MCF 10A (cell line): Measurements from ENCODE around the gene NPY2R. TPM values are rescaled to one million over a fixed set of nuclear protein-coding genes. Genes with fewer than 3 reads are reported as not detected.

Source experiments
- BruUV-seq: library from RNA; stranded (reverse); fragments of 400-500 nt; replicated peaks from 2 replicates; lab custom pipeline; 2021; lab: Mats Ljungman, UMichigan
- CTCF ChIA-PET: fragments of 300-600 bp; sonication (Branson Sonifier 250); formaldehyde crosslinking; extraction: SDS; loops from one replicate; lab custom pipeline; 2021; ENCODE audit warnings: antibody characterized with exemption, inconsistent platforms; lab: Yijun Ruan, JAX
- POLR2A ChIA-PET: fragments of 300-600, 350-650 bp; sonication (Branson Sonifier 250); formaldehyde crosslinking; extraction: SDS; loops from one replicate; lab custom pipeline; 2020; ENCODE audit warnings: antibody characterized with exemption, inconsistent platforms; lab: Yijun Ruan, JAX
- DNase-seq: peaks from one replicate; pipeline ENCODE4 v3.0.0-alpha.2; 2018; ENCODE audit not compliant: unreplicated experiment
- H3K27ac Mint-ChIP-seq: one replicate; pipeline ENCODE4 v1.8.0; 2022; ENCODE audit warnings: mild to moderate bottlenecking, low read depth, mixed read lengths; ENCODE audit not compliant: unreplicated experiment
- H3K27me3 Mint-ChIP-seq: one replicate; pipeline ENCODE4 v1.8.0; 2022; ENCODE audit warnings: mixed read lengths; ENCODE audit not compliant: insufficient read depth, unreplicated experiment
- H3K36me3 Mint-ChIP-seq: one replicate; pipeline ENCODE4 v1.8.0; 2022; ENCODE audit warnings: mild to moderate bottlenecking, moderate library complexity, mixed read lengths; ENCODE audit not compliant: insufficient read depth, unreplicated experiment
- H3K4me1 Mint-ChIP-seq: one replicate; pipeline ENCODE4 v1.8.0; 2022; ENCODE audit warnings: mixed read lengths; ENCODE audit not compliant: insufficient read depth, unreplicated experiment
- H3K4me3 Mint-ChIP-seq: one replicate; pipeline ENCODE4 v1.8.0; 2022; ENCODE audit warnings: mild to moderate bottlenecking, moderate library complexity, mixed read lengths; ENCODE audit not compliant: unreplicated experiment
- H3K9me3 Mint-ChIP-seq: one replicate; pipeline ENCODE4 v1.8.0; 2022; ENCODE audit warnings: mixed read lengths; ENCODE audit not compliant: unreplicated experiment
- intact Hi-C: fragments of 100-400 bp; cut with micrococcal nuclease; formaldehyde crosslinking; loops from 2 replicates; pipeline ENCODE4 v1.14.1; 2022
- total RNA-seq: library from RNA; stranded (reverse); gene quantifications from 2 replicates; pipeline ENCODE4 v1.2.3, GENCODE V29; 2022
- TF ChIP-seq, protein P1 (sequence below): fragments of 200-600 bp; IDR thresholded peaks from one replicate; pipeline ENCODE4 v1.8.0; 2022; ENCODE audit warnings: antibody characterized with exemption, mild to moderate bottlenecking; ENCODE audit not compliant: unreplicated experiment

The NPY2R gene
- total RNA-seq, 1 experiment from 2014 or later, result not detected

DNA sequence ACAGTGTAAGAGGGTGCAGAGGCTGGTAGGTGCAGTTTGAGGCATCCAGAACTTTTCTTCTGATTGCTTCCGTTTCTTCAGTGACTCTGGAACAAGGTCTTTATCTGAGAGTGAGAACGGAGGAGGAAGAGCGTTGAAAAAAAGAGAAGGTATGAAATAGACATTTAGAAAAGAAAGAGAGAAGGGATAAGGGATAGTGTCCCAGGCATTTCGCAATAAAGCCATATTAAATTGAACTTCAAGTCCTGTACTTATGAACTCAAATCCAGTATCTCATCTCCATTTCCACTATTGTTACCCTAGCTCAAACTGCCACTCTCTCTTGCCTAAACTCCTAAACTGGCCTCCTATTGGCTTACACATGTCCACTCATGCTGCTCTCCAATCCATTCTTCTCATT, 36.7 kb downstream of the NPY2R start:
- CTCF ChIA-PET, result interaction anchor here (0.6 kb wide), 2 partner anchors 287 to 490 kb away, joined by 3 read pairs; no protein-coding TSS in a partner anchor
- Mint-ChIP-seq H3K36me3 (peaks cover 6% of the 10 kb centered on the region), H3K9me3 (peaks cover 9% of the 10 kb centered on the region), H3K4me1 (peaks cover 21% of the 10 kb centered on the region), H3K4me3 (no peak overlapping the region), H3K27me3 (no peaks in the 10 kb centered on the region), H3K27ac (no peak overlapping the region)
- POLR2A ChIA-PET, result no interaction called here
- intact Hi-C loops, result no loop called here
- DNase-seq, result no peak
- no TSS peak for BruUV-seq
- TF ChIP-seq, protein P1, sequence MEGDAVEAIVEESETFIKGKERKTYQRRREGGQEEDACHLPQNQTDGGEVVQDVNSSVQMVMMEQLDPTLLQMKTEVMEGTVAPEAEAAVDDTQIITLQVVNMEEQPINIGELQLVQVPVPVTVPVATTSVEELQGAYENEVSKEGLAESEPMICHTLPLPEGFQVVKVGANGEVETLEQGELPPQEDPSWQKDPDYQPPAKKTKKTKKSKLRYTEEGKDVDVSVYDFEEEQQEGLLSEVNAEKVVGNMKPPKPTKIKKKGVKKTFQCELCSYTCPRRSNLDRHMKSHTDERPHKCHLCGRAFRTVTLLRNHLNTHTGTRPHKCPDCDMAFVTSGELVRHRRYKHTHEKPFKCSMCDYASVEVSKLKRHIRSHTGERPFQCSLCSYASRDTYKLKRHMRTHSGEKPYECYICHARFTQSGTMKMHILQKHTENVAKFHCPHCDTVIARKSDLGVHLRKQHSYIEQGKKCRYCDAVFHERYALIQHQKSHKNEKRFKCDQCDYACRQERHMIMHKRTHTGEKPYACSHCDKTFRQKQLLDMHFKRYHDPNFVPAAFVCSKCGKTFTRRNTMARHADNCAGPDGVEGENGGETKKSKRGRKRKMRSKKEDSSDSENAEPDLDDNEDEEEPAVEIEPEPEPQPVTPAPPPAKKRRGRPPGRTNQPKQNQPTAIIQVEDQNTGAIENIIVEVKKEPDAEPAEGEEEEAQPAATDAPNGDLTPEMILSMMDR, result no peak

DNA sequence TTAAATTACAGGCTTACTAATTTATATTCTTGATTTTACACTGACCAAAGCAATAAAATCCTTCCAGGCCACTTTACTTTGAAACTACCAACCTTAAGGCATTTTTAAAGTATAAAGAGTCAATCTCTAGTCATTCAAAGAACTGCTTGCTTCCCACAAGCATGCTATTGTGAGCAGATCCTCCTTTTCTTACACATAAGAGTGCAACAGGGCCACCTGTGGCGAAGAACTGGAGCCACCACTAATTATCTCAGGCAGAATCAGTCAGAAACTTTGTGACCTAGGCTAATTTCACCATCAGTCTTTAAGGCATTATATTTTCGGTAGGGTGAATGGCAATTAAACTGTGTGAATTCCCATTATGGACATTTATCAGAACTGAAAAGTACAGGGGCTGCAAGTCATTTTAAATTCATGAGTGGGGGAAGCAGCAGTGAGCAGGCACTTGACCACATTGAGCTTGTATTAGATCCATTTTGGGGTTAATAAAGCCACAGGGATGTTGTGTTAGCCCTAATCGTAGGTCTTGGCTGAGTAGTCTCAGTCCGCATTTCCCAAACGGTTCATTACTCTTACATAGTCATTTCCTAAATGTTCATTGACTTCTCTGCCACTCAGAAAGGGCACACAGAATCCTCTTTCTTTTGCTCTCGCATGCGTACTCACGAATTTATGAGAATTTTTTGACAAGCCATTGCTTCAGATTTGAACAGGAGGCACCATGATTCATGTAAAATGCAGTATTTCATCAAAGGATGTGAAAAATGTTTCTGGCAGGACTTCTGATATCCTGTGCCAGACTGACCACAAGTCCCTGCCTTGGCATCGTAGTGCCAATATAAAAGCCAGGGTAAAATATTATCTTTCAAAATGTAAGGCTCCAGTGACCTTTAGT, 39.8 kb downstream of the NPY2R start:
- Mint-ChIP-seq H3K36me3 (peaks cover 6% of the 10 kb centered on the region), H3K27ac (peak overlapping the region; percentile 41), H3K4me3 (peak overlapping the region; percentile 33), H3K27me3 (no peaks in the 10 kb centered on the region), H3K9me3 (no peaks in the 10 kb centered on the region), H3K4me1 (peaks cover 14% of the 10 kb centered on the region)
- intact Hi-C loops, result no loop called here
- ChIA-PET POLR2A (interaction anchor here (1.0 kb wide), 1 partner anchor 56 kb away, joined by 3 read pairs; no protein-coding TSS in a partner anchor), CTCF (no interaction called here)
- TF ChIP-seq, protein P1, result no peak
- BruUV-seq, result no TSS peak
- peak; percentile 88 for DNase-seq

DNA sequence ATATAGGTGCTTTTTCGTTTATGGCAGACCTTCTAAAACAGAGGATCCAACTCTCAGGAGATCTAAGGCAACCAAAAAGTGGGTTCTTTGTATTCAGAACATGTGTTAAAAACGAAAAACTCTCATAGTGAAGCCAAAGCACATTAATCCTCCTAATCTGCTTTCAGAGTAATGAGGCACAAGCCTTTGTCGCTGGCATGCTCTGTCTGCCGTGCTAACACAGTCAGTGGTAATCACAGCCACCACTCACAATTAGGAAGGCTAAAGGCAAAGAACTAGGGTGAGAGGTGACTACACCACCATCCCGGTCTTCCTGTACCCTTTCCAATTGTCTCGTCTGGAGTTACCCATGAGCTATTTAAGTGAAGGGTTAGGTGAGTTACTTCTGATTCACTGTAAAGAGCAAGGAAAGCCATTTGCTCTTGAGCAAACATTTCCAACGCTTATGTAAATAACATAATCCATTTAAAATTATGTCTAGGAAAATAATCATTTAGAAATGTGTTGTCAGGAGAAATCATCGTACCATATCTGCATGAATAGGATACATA, 40.7 kb downstream of the NPY2R start:
- no TSS peak for BruUV-seq
- Mint-ChIP-seq H3K27ac (peak overlapping the region; percentile 41), H3K36me3 (peaks cover 6% of the 10 kb centered on the region), H3K4me1 (peaks cover 14% of the 10 kb centered on the region), H3K4me3 (no peak overlapping the region), H3K27me3 (no peaks in the 10 kb centered on the region), H3K9me3 (no peaks in the 10 kb centered on the region)
- DNase-seq, result peak; percentile 39
- TF ChIP-seq, protein P1, result no peak
- intact Hi-C loops, result no loop called here
- POLR2A ChIA-PET, result interaction anchor here (1.0 kb wide), 1 partner anchor 55 kb away, joined by 3 read pairs; no protein-coding TSS in a partner anchor
- CTCF ChIA-PET, result no interaction called here

DNA sequence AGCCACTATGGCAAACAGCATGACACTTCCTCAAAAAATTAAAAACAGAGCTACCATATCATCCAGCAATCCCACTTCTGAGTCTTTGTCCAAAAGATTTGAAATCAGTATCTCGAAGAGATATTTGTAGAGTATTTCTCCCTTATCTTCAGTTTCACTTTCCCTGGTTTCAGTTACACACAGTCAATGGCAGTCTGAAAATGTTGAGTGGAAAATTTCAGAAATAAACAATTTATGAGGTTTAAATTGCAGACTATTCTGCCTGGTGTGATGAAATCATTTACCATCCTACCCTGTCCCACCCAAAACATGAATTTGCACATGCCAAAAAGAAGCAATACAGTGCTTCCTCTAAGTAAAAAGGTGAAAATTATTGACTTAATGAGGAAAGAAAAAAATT, 43.9 kb downstream of the NPY2R start:
- CTCF ChIA-PET, result no interaction called here
- no peaks in the 10 kb centered on the region for H3K9me3 Mint-ChIP-seq
- BruUV-seq, result no TSS peak

More for the DNA sequence above, 43.9 kb downstream of the NPY2R start:
- POLR2A ChIA-PET, result no interaction called here
- peaks cover 14% of the 10 kb centered on the region for H3K4me1 Mint-ChIP-seq
- no peak overlapping the region for H3K4me3 Mint-ChIP-seq
- no peak for DNase-seq
- TF ChIP-seq, protein P1, result no peak
- H3K27me3 Mint-ChIP-seq, result no peaks in the 10 kb centered on the region
- H3K27ac Mint-ChIP-seq, result no peak overlapping the region
- no peaks in the 10 kb centered on the region for H3K36me3 Mint-ChIP-seq
- intact Hi-C loops, result no loop called here
